OCI-LY3 (cell line): Measurements from ENCODE around the gene SEC16A.

ENCODE experiments used
- EZH2phosphoT487 ChIP-seq: fragments of 200-600 bp; shearing (Covaris generic); IDR thresholded peaks from 2 replicates; pipeline ENCODE4 v1.6.1; 2018; ENCODE audit warnings: antibody characterized with exemption, mixed run types, low read depth
- TF ChIP-seq, protein P1 (sequence below): fragments of 200-600, 300-600 bp; sonication (generic); IDR thresholded peaks from 2 replicates; pipeline ENCODE4 v1.5.1; 2014; ENCODE audit warnings: antibody characterized with exemption, low read length, low read depth

DNA sequence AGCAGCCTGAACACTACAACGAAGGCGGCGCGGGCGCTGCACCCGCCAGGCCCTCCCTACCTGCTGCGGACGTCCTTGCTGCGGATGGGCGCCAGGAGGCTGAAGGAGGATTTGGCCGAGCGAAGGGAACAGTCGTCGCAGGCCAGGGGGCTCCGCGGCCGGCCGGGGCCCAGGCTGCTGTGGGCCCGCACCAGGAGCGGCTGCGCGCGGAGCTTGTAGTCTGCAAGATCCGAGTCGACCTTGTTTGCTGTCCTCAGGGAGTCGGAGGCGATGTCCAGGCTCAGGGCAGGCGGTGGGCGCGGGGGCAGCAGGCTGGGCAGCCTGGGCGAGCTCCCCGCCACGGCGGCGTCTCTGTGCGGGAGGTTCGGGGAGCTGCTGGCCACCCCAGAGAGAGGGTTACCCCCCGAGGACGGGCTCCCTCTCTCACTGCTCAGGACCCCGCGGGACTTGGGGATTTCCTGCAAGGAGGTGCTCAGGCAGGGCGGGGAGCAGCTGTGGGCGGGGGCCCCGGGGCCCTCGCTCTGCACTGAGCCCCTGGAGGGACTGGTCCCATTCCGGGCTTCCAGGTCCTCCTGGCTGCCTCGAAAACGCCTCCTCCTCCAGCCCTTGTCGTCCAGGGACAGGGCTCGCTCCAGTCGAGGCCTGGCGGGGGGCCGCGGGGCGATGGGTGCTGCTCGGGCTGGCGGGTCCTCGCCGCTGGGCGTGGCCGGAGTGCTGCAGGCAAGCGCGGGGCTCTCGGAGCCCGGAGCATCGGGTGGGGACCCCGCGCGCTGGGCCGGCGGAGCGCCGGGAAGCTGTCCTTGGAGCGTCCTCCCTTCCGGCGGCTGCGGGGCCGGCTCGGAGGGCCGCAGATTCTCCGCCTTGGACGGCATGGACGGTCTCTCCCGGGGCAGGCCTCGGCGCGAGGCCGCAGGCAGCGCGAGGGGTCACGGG, 44.0 kb downstream of the SEC16A start:
- TF ChIP-seq, protein P1, sequence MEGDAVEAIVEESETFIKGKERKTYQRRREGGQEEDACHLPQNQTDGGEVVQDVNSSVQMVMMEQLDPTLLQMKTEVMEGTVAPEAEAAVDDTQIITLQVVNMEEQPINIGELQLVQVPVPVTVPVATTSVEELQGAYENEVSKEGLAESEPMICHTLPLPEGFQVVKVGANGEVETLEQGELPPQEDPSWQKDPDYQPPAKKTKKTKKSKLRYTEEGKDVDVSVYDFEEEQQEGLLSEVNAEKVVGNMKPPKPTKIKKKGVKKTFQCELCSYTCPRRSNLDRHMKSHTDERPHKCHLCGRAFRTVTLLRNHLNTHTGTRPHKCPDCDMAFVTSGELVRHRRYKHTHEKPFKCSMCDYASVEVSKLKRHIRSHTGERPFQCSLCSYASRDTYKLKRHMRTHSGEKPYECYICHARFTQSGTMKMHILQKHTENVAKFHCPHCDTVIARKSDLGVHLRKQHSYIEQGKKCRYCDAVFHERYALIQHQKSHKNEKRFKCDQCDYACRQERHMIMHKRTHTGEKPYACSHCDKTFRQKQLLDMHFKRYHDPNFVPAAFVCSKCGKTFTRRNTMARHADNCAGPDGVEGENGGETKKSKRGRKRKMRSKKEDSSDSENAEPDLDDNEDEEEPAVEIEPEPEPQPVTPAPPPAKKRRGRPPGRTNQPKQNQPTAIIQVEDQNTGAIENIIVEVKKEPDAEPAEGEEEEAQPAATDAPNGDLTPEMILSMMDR = no peak
- TF ChIP-seq EZH2phosphoT487 = no peak
